ENCODE data around the gene ELL2.
"Not testable (repeated sequence)": the region's sequence is repeated elsewhere in the genome, so short reads cannot be mapped to it uniquely, and the experiment has no call there.

The ELL2 gene

DNA sequence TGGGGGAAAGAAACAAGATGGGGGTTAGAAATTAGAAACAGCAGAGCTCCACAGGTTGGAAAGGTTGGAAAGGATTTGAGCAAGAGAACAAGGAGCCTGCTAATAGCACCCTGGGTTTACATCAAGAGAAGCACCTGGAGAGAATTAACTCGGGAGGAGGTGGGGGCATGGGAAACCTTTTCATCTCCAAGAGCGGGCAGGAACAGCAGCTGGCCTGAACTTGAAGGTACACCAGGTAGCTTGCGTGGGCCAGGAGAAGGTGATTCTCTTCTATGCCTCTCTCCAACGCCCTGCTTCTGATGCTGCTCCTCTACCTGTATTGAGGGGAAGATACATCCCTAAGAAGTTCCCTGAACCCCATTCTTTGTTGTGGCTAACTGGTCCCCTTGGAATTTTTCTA lies 102.0 kb downstream of the ELL2 start:
- DNase-seq (ENCODE audit: low read depth in 2 of 2): no peak

DNA sequence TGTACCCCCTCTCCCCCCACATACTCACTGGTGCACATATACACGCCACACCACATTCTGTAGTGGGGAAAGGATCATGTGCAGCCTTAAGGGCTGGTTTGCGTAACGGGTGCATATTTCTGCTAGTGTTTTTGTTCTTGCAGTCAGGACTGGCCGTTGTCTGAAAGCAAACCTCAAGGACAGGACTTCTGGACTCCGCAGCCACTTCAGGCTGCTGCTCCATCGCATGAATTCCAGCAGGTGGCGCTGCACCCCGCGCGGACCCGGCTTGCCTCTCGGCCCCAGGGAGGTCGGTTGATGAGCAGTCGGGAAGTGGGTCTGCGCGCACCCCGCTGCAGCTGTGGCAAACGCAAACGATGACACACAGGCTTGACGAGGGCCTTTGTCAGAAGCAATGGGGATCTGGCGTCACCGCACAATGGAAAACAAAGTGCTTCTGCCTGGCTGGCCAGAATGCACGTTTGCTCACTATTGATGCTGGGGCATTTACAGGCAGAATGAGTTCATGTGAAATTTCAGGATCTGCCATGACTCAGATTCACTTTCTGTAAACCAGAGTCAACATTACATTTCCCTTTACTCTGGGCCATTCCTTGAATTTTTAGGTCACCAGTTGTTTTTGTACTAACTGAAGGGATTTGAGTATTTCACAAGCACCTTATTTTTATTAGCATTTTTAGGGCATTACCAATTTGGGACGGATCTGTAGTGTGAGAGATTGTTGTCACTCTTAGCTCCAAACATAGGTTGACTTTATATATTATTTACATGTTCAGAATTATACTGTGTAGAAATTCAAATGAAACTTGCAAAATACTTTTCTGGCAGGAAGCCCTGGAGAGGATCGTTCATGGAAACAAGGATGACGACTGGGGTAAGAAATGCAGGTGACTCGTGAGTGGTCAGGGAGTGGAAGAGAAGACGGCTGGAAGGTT lies 102.7 kb downstream of the ELL2 start:
- peak; percentile 89 to 94 for DNase-seq (ENCODE audit: low read depth in 2 of 2)

DNA sequence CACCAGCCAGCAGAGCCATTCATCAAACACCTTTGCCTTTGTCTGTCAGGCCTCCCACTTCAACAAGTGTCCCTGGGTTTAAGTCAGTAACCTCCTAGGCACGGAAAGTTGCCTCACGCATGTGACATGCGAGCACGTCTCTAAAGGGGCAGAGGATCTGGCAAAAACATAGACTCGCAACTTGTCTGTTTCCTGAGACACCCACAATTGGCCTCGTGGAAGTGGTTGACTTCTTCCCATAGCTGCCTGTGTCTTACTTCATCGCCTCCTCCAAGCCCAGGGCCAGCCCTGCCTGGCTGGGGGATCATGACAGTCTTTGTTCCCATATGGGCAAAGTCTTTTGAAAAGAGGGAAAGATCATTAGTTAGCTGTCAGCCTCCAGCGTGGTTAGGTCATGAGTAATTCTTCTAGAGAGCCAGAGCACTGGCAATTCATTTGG lies 103.6 kb downstream of the ELL2 start:
- no peak for DNase-seq (ENCODE audit: low read depth in 2 of 2)

- no peak for DNase-seq (ENCODE audit: low read depth in 2 of 2)
These were observed 104.3 kb downstream of the ELL2 start for GRCh38 chr5:95857185-95857945.

- no peak for DNase-seq (ENCODE audit: low read depth in 2 of 2)
These were observed 105.1 kb downstream of the ELL2 start for GRCh38 chr5:95856501-95856981.

DNA sequence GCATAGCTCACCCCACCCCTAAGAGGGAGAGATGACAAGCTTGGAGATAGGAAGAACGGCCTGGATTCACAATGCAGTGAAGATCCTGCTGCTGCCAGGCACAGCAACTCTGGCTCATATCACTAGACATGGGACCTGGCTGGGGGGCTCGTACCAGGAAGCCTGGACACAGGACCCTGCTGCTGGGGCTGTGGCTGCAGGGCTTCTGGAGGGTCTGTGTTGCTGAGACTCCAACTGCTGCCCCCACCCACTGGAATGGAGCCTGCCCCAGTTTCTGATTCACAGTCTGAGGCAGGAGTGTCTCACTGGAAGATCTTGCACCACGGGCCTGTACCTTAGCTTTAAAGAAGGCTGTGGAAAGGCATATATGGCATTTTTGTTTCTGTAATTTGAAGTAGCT lies 108.2 kb downstream of the ELL2 start:
- no peak for DNase-seq (ENCODE audit: low read depth in 2 of 2)

DNA sequence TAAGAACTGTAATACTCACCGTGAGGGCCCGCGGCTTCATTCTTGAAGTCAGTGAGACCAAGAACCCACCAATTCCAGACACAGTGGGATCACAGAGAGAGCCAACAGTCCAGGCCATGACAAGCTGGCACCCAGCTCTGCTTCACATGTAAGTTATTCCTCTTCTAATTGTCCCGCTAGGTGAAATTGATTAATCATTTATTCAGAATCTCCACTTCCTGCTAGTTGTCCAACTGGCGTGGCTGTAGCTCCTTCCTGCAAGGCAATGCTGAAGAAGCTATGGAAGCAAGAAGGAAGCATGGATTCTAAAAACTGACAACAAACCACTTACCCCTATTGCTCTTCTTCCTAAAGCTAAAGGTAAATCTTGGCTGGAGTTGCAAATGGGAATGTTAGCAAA lies 109.1 kb downstream of the ELL2 start:
- no peak for DNase-seq (ENCODE audit: low read depth in 2 of 2)

- DNase-seq (ENCODE audit: low read depth in 2 of 2): not testable (repeated sequence)
These were observed 110.5 kb downstream of the ELL2 start for GRCh38 chr5:95851141-95851540.

DNA sequence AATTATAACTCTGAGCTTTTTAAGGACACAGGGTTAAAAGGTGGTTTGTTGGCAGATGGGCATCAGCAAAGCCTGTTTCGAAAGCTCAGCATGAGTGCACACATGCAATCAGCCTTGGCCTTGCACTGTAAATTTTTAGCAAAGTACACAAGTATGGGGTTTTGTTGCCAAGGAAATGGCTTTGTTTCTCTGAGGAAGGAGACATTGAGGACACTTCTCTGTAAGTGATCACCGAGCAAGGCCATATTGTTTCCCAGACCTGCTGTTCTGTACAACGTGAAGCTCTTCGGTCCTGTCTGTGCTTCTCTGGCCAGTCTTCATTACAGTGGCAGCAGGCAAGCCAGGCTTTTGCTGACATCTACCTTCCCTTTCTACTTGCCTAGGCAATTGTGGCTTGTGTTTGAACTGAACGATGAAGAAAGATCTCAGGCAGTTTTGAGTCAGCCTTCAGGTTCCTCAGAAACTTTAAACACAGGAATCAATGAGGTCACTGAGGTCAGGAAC lies 111.2 kb downstream of the ELL2 start:
- DNase-seq (ENCODE audit: low read depth in 2 of 2): no peak

DNA sequence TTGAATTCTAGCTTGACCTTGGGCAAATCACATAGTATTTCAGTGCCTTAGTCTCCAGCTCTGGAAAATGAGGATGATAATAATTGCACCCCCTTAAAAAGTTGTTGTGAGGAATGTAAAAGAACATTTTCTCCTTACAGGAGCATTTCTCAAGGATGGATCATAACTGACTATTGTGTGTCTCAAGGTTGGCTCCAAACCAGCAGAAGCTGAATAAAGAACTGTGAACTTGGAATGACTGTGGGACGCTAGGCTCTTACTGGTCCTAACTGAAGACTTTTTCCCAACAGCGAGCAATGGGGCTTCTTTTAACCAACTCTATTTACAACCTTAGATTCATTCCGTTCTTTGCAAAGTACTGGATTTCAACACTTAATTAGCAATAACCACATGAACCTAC lies 113.0 kb downstream of the ELL2 start:
- no peak for DNase-seq (ENCODE audit: low read depth in 2 of 2)

GRCh38 chr5:95847261-95847592 lies 114.4 kb downstream of the ELL2 start:
- DNase-seq (ENCODE audit: low read depth in 2 of 2): no peak

DNA sequence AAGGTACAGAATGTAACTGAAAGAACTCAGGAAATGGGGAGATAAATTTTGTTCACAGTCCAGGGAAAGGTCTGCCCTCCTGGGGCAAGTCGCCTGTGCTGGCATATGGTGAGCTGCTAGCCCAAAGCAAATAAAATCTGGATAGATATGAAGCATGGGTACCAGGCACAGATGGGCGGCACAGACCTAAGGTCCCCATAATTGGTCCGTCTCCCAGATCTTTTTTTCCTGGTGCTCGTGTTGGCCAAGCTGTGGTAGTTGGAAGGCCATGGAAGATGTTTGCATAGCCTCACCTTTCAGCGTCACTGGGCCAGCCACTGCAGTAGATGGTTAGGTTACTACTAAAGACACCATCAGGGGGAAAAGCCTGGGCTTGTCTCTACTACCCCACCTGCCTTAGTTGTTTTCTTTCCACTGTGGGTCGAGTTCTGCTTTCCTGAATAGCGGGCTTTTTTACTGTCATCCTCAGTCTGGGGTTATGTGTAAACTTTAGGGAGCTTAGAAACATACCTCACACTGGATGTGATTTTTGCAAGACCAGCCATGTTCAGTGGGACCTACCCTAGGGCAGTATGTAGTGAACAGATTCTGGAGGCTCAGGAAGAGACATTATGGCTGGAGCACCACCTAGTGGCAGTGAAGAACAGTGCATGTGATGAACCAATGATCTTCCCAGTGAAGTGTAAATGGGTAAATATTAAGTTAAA lies 114.9 kb downstream of the ELL2 start:
- DNase-seq (ENCODE audit: low read depth in 2 of 2): peak; percentile 43 to 55

GRCh38 chr5:95845391-95845790 lies 116.3 kb downstream of the ELL2 start:
- DNase-seq (ENCODE audit: low read depth in 2 of 2): no peak

DNA sequence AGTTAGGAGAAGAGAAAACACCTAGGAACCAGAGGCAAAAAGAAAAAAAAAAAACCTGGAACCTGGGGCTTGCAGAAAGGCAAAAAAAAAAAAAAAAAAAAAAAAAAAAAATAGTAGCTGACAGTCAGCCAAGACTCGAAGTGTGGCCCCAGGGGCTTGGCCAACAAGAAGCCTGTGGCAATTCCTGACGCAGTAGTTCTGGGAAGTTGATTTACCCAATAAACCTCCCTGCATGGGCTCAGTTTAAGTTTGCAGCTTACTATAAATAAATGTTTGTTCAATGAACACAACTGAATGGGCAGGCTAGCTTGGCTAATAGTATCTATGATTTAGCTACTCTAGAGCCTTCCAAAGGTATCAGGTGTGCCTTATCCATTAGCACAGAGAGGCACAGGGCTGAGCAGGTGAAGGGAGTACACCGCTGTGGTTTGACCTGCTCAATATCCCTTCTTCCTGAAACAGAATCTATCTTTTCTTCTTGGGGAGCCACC lies 117.9 kb downstream of the ELL2 start:
- DNase-seq (ENCODE audit: low read depth in 2 of 2): no peak

DNA sequence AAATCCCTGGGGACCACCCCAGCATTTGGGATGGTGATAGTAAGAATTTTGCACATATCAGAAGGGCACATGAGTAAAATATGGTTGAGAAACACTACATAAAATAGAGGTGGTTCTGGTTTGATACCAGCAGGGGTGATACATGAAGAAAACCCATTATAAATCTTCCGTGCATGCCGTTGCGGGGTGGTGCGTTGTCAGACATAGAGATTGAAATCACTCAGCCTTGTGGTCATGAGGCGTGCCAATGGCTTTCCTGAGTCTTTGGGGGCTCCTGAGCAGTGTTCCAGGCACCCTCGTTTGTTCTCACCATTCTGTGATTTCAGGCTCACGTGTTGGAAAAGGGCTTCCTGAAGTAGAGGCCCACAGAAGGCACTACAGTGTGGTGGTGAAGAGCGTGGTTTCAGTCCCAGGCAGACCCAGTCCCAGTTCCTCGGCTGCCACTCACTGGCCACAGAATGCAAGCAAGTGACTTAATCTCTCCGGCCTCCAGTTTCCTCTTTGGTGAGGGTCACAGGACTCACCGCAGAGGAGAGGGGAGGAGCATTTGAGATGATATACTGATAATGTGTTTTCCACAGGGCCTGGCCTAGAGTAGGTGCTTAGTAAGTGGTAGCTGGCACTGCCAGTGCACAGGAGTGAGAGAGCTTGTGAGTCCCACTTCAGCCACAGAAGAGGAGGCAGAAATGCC lies 118.7 kb downstream of the ELL2 start:
- peak in 1 of 2 donors; percentile 60 for DNase-seq (ENCODE audit: low read depth in 2 of 2)

DNA sequence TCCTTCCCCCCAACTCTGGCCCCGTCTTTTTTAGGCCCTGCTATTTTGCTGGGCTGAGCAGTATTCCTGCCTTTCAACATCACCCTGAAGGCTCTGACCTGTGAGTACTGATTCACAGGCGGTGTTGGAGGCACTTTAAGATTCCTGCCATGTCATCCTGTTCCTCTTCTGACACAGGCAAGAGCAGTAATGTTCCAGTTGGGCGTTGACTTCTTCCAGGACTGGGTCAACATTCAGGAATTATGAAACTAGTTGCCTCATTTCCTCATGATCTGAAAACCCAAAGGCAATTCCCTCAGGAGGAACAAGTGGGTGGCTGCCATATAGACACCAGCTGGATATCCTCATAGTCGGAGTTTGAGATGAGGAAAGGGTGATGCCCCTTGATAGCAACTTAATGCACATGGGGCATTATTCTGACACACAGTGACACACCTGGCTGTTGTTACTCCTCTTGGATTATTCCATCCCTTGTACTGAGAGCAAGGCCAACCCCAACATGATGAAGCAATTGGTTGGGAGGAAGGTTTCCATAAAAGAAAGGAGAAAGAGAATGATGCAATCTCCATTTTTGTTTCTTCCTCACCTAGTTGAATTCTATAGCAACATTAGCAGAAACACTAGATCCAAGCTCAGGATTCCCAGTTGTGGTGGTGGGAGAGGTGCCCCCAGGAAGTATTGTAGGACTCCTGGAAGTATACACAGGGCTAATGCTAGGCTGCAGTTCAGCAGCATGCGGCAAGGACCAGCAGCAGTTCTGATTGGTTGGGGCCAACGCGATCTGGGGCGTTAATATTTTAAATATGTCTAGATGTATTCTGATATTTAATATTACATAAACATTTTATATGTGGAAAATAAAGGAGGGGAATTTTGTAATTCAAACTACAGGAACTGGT lies 119.5 kb downstream of the ELL2 start:
- no peak for DNase-seq (ENCODE audit: low read depth in 2 of 2)

- DNase-seq (ENCODE audit: low read depth in 2 of 2): no peak
These were observed 120.5 kb downstream of the ELL2 start for GRCh38 chr5:95840956-95841705.

DNA sequence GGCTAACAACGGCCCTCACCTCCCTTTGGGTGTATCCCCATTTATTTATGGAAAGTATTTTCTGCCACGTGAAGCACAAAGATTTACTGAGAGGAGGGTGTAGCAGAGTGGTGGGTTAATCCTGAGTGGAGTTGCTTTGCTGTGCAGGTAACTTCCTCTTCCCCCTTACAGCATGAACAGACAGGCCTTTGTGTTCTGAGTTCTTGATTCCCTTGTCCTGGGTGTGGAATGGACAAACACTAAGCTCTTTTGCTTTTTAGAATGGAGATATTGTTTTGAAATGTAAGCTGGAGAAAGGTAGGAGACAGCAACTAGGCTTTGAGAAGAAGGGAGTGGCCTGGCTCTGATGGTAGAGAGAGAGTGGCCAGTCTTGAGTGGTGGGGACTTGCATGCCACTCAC lies 122.0 kb downstream of the ELL2 start:
- no peak for DNase-seq (ENCODE audit: low read depth in 2 of 2)

GRCh38 chr5:95838556-95838955 lies 123.1 kb downstream of the ELL2 start:
- no peak for DNase-seq (ENCODE audit: low read depth in 2 of 2)

Data from stimulated activated CD4-positive, alpha-beta T cell treated with anti-CD3 and anti-CD28 coated beads, Interleukin-4, amount 100 ng/mL, for 48 hours (primary cell).